DMS 273 (cell line): ENCODE data around the gene SYVN1.

ENCODE experiments used
- DNase-seq: peaks from one replicate; lab custom pipeline; 2025; ENCODE audit not compliant: unreplicated experiment; lab: John Stamatoyannopoulos, UW

The SYVN1 gene

DNA sequence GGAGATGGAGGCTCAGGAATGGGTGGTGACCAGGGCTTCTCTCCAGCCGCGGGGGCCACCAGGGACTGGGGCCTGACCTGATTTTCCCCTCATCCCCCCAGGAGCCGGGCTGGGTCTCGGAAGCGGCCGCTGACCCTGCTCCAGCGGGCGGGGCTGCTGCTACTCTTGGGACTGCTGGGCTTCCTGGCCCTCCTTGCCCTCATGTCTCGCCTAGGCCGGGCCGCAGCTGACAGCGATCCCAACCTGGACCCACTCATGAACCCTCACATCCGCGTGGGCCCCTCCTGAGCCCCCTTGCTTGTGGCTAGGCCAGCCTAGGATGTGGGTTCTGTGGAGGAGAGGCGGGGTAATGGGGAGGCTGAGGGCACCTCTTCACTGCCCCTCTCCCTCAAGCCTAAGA, 46.5 kb downstream of the SYVN1 start:
- DNase-seq, result no peak

DNA sequence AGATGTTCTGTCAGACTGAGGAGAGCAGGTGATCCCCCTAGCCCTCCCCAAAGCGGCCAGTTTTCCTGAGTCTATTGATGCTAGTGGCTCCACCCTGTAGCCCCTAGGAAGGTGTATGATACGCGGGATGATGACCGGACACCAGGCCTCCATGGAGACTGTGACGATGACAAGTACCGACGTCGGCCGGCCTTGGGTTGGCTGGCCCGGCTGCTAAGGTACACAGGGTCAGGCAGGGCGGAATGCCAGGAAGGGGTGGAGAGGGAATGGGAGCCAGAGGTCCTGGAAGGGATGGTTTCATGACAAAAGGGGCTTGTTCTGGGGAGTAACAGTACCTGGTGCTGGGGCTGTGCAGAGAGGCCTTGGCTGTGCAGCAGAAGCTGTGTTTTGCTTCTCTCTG, 47.1 kb downstream of the SYVN1 start:
- DNase-seq, result no peak

DNA sequence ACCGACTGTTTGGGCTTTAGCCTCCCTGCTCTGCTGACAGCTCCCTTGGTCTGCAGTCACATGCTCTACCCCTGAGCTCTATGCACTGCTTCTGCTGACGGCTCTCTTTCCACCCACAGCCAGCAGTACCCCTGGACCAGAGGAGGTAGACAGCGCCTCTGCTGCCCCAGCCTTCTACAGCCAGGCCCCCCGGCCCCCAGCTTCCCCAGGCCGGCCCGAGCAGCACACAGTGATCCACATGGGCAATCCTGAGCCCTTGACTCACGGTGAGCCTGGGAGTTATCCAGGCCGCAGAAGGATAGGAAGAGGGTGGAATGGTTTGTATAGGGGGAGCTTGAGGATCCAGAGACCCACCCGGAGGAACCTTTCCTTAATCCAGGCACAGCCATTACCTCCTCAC, 47.5 kb downstream of the SYVN1 start:
- DNase-seq, result no peak

DNA sequence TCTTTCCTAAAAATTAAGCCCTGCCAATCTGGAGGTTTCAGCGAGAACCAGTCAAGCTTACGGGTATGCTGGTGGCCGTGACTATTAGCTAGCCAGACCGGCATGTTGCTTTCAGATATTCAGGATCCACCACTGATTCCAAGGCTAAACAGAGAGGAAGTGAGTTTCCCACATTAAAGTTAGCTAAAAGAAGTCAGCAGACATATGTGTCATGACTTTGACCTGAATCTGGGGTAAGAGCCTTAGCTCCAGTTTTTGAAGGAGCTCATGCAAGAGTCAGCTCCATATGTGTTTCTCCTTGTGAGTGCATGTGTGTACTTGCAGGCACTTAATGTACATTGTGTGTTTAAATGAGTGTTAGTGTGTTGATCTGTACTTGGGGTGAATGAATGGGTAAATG, 48.9 kb downstream of the SYVN1 start:
- no peak for DNase-seq

GRCh38 chr11:65084598-65085375, 49.5 kb downstream of the SYVN1 start:
- no peak for DNase-seq

DNA sequence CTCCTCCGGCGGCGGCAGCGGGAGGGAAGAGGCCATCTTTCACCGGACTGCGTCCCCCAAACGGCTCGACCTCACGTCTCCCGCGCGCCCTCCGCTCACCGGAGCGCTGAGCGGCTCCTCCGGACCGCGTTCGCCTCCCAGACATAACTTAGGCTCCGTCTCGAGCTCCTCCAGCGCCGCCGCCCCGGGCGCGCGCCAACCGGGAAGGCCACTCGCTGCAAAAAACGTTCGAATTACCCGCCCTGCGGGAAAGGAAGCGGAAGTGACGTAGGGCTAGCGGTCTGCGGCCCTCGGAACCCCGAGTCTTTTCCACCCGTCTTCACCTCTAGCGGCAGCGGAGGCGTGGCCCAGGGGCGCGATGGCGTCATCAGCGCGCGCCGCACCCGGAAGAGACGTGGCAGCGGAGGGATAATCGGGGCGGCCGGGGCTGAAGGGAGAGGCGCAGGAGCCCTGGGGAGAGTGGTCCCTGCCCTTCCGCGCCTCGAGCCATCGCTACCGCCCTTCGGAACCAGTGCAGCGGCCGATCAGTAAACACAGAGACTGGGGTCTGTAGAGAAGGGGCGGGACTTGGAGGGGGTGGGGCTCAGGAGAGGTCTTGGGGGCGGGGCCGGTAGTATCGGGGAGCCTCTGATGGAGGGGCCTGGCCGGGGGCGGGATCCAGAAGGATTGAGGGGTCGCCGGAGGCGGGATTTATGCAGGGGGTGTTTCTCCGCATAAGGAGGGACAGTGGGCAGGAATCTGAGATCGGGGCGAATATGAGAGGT, 50.3 kb downstream of the SYVN1 start, which contains the start of the genes CDCA5 and ZFPL1:
TSS of gene CDCA5 (minus strand) at position 207 of the 764 bp plus-strand sequence. CDS start at position 145, 62 bp downstream.
TSS of gene ZFPL1 (plus strand) at position 389 of the 764 bp plus-strand sequence. CDS start 477 bp downstream, outside the sequence.
- DNase-seq, result peak; percentile 97

- no peak for DNase-seq
These were observed 51.0 kb downstream of the SYVN1 start for GRCh38 chr11:65083134-65083833.

GRCh38 chr11:65078786-65079342, 55.5 kb downstream of the SYVN1 start:
- DNase-seq, result no peak

DNA sequence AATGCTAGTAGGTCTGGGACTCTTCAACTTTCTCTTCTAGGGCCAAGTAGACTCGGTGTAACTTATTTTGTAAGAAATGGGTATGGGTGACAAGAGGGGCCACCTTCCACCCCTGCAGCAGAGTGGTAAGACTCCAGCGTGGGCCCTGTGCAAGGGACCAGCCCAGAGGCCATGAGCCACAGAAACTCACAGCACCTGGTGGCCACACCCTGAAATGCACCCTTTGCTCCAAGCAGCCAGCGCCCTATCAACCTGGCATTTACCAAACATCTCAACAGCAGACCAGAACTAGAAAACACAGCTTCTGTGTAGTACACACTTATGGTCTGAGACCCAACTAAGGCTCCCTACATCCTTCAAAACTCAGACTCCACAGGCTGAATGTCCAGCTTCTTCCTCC, 56.2 kb downstream of the SYVN1 start:
- DNase-seq, result peak; percentile 73

DNA sequence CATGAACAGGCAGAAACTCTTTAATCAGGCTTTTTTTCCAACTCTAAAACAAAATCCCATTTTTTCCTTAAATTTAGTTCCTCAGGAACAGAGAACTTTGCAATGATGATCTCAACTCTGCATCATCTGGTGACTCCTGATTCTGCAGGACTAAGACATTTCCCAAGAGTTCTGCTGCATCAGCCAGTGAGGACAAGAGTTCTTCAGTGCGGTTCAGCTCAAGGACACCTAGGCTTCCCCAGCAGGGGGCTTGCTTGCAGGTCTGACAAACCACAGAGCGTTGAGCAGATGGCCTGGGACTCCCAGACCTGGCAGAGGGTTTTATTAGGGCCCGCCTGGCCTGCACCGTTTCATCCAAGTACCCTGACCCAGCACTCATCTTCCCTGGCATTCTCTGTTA, 56.9 kb downstream of the SYVN1 start:
- DNase-seq, result peak; percentile 85
